ENCODE results near the gene PAXX. TPM values are rescaled to one million over a fixed set of nuclear protein-coding genes. Genes with fewer than 3 reads are reported as not detected.
"Not testable (repeated sequence)": the region's sequence is repeated elsewhere in the genome, so short reads cannot be mapped to it uniquely, and the experiment has no call there.

PAXX gene
- total RNA-seq, 1 donor from 2014 or later = 79.4 TPM

DNA sequence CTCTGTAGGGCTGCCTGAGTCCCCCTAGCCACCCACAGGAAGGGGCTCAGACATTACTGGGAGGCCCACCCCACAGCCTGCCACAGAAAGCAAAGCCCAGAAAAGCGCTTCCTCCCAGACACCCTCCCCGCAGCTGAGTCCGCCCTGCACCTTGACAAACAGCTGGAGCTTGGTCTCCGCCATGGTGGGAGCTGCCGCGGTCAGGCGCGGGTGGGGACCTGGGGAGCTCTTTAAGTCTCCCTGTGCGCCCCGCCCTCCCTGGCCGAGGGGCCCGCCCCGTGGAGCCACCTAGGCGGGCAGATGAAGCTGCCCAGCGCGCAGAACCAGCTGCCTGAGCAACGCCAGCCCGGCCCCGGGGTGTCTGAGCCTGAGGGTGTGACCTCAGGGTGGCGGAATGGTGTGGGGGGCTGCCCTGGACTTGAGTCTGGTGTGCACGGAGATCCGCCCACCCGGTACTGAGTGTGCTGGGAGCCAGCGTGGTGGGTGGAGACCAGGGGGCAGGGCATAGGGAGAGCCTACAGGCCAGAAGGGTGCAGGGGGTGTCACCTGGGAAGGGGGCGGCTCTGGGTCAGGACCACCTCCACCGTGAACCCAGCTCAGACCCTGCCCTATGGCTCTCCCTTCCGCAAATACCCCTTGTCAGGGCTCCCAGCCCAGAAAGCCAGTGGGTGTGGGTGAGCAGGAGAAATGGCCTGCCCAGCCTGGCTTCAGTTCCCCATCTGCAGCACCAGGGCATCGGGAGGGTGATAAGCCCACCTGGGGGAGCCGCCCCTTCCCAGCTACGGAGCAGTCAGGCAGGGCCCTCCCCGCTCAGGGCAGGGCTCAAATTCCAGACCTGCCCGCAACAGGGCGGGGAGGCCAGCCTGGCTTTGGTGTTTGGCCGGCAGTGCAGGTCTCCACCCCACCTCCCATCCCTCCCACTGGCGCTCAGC, 4.4 kb downstream of the PAXX start, which contains the start of gene CLIC3:
TSS of gene CLIC3 (minus strand) at position 208 of the 932 bp plus-strand sequence. CDS start at position 183, 25 bp downstream.
- Mint-ChIP-seq H3K36me3 (ENCODE audit: low read depth) (no peaks in the 10 kb centered on the region), H3K27ac (peak within 1 kb of the TSS; percentile 52), H3K4me3 (peak within 1 kb of the TSS; percentile 30), H3K4me1 (ENCODE audit: low read depth) (peaks cover 34% of the 10 kb centered on the region), H3K27me3 (ENCODE audit: insufficient read depth) (peaks cover 10% of the 10 kb centered on the region), H3K9me3 (no peaks in the 10 kb centered on the region)
- peak; percentile 20 for DNase-seq (ENCODE audit: low spot score)
- intact Hi-C loops (cut with micrococcal nuclease) = no loop called here

DNA sequence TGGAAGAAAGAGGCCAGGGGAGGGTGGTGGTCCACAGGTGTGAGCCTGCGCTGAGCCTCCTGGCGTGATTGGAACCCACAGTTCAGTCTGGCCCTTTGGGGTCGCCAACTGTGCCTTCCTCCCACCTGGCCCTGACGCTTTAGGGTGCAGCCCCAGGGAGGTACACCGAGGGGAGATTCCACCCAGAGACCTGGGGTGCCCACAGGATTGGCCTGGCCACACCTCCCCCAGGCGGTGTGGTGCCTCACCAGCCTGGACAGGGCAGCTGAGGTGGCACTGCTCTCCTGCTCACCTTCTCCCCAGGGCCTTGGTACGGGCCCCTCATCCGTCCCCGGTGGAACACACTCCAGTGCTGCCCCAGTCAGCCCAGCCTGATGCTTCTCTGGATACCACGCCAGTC, 5.1 kb downstream of the PAXX start:
- Mint-ChIP-seq H3K27me3 (ENCODE audit: insufficient read depth) (peaks cover 10% of the 10 kb centered on the region), H3K36me3 (ENCODE audit: low read depth) (no peaks in the 10 kb centered on the region), H3K27ac (peak overlapping the region; percentile 85), H3K9me3 (no peaks in the 10 kb centered on the region), H3K4me3 (peak overlapping the region; percentile 55), H3K4me1 (ENCODE audit: low read depth) (peaks cover 34% of the 10 kb centered on the region)
- DNase-seq (ENCODE audit: low spot score) = no peak
- intact Hi-C loops (cut with micrococcal nuclease) = no loop called here

DNA sequence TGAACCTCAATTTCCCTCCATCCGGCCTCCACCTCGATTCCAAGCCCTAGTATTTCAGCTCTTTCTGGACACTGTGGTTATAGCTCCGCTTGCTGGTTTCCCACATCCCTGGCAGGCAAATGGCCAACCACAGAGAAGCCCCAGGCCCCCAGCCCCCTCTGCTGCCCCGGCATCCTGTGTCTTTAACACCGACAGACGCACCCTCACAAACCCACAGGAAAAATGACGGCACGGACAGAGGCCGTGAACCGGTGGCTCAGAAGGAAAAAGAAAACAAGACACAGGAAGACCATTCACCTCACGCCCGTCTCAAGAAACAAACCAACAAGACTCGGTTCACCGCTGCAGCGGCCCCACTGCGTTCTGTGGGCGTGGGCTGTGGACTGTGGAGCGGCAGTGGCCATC, 5.6 kb downstream of the PAXX start:
- no peaks in the 10 kb centered on the region for H3K9me3 Mint-ChIP-seq
- intact Hi-C loops (cut with micrococcal nuclease) = no loop called here
- peaks cover 10% of the 10 kb centered on the region for H3K27me3 Mint-ChIP-seq (ENCODE audit: insufficient read depth)
- H3K4me3 Mint-ChIP-seq = peak overlapping the region; percentile 55
- DNase-seq (ENCODE audit: low spot score) = peak; percentile 28
- H3K4me1 Mint-ChIP-seq (ENCODE audit: low read depth) = peaks cover 34% of the 10 kb centered on the region
- H3K36me3 Mint-ChIP-seq (ENCODE audit: low read depth) = no peaks in the 10 kb centered on the region
- H3K27ac Mint-ChIP-seq = peak overlapping the region; percentile 85

DNA sequence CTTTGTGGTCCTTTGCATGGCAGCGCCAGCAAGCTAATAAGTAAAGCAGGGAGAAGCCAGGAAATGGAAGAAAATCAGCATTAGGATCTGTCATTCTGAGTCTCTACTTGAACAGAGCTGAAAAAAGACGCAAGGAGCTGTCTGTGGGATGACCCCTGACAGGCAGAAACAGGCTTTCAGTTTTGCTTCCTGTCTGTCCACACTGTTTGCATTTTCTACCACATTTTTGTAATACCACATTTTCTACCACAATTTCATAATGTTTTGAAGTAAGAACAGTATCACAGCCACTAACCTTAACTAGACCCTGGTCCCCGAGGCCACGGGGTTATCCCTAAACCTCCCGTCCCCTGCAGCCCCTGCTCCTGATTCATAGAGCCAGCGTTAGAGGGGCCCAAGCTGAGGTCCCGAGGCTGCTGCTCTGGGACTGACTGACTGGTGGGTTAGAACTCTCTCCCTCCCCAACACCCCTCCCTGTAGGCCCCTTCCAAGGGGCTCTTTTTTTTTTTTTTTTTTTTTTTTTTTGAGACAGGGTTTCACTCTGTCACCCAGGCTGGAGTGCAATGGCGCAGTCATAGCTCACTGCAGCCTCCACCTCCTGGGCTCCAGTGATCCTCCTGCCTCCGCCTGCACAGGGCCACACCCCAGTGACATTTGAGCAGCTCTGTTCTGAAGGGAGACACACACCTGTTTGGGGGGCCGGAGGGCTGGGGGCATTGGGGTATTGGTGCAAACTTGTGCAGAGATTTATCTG, 8.1 kb downstream of the PAXX start:
- peaks cover 26% of the 10 kb centered on the region for H3K4me1 Mint-ChIP-seq (ENCODE audit: low read depth)
- peak overlapping the region; percentile 72 for H3K27ac Mint-ChIP-seq
- peak; percentile 22 for DNase-seq (ENCODE audit: low spot score)
- peaks cover 13% of the 10 kb centered on the region for H3K27me3 Mint-ChIP-seq (ENCODE audit: insufficient read depth)
- H3K9me3 Mint-ChIP-seq = no peaks in the 10 kb centered on the region
- intact Hi-C loops (cut with micrococcal nuclease) = loop anchor here (1.0 to 2.0 kb wide), 3 partner anchors 34 to 210 kb away; partner anchors contain the start of gene TMEM141
- no peaks in the 10 kb centered on the region for H3K36me3 Mint-ChIP-seq (ENCODE audit: low read depth)
- H3K4me3 Mint-ChIP-seq = peak overlapping the region; percentile 32

DNA sequence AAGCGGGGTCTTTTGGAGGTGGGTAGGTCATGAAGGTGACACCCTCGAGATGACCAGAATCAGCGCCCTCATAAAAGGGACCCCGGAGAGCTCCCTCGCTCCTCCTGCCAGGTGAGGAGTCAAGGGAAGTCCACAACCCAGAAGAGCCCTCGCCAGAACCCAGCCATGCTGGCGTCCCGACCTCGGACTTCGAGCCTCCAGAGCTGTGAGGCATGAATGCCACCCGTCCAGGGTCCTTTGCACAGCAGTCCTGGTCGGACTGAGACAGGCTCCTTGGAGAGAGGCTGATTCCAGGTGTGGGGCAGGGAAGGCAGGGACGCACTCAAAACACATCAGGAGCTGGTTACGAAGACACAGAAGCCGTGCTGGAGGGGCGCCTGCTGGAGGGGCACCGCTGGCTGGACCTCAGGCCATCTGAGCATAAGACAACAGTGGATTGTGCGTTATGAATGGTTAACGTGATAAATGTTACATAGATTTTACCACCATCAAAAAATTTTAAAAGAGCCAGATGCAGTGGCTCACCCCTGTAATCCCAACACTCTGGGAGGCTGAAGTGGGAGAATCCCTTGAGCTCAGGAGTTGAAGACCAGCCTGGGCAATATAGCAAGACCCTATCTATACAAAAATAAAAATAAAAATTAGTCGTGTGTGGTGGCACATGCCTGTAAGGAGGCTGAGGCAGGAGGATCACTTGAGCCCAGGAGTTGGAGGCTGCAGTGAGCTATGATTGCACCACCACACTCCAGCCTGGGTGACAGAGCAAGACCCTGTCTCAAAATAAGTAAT, 9.8 kb downstream of the PAXX start:
- Mint-ChIP-seq H3K27ac (no peak overlapping the region), H3K9me3 (no peaks in the 10 kb centered on the region), H3K4me1 (ENCODE audit: low read depth) (peaks cover 22% of the 10 kb centered on the region), H3K36me3 (ENCODE audit: low read depth) (no peaks in the 10 kb centered on the region), H3K27me3 (ENCODE audit: insufficient read depth) (peaks cover 13% of the 10 kb centered on the region), H3K4me3 (no peak overlapping the region)
- no peak for DNase-seq (ENCODE audit: low spot score)
- intact Hi-C loops (cut with micrococcal nuclease) = loop anchor here (2.0 kb wide), 2 partner anchors 33 to 211 kb away; partner anchors contain the start of gene TMEM141

DNA sequence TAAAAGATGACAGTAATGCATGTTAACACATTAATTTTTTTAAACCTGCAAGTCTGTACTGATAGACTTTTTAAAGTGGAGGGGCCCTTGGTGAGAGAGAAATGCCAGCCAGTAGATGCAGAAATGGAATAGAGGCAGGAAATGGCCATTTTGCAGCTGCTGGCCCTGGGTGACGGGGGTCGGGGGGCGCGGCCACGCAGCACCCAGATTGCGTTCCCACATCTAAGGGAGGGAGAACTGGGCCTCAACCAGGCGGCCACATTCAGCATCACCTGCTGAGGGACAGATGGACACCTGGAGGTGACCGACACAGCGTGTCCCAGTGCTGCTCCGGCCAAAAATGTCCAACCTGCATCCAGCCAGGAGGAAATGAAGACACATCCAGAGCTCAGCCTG, 10.4 kb downstream of the PAXX start:
- no peak for DNase-seq (ENCODE audit: low spot score)
- Mint-ChIP-seq H3K4me1 (ENCODE audit: low read depth) (peaks cover 19% of the 10 kb centered on the region), H3K4me3 (no peak overlapping the region), H3K36me3 (ENCODE audit: low read depth) (no peaks in the 10 kb centered on the region), H3K9me3 (no peaks in the 10 kb centered on the region), H3K27ac (no peak overlapping the region), H3K27me3 (ENCODE audit: insufficient read depth) (peaks cover 11% of the 10 kb centered on the region)
- intact Hi-C loops (cut with micrococcal nuclease) = no loop called here

DNA sequence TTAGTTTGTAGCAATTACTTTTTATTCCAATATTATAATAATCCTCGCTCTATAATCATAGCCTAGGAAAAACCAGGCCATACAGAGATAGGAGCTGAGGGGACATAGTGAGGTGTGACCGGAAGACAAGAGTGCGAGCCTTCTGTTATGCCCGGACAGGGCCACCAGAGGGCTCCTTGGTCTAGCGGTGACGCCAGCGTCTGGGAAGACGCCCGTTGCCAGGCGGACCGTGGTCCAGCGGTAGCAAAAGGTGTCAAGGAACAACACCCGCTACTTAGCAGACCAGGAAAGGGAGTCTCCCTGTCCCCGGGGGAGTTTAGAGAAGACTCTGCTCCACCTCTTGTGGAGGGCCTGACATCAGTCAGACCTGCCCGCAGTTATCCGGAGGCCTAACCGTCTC, 12.1 kb downstream of the PAXX start:
- not testable (repeated sequence) for DNase-seq (ENCODE audit: low spot score); H3K27ac Mint-ChIP-seq; H3K27me3 Mint-ChIP-seq (ENCODE audit: insufficient read depth); H3K36me3 Mint-ChIP-seq (ENCODE audit: low read depth); H3K9me3 Mint-ChIP-seq; H3K4me3 Mint-ChIP-seq
- intact Hi-C loops (cut with micrococcal nuclease) = loop anchor here (1.0 kb wide), 1 partner anchor 31 kb away; no protein-coding TSS in a partner anchor
- peaks cover 11% of the 10 kb centered on the region for H3K4me1 Mint-ChIP-seq (ENCODE audit: low read depth)

DNA sequence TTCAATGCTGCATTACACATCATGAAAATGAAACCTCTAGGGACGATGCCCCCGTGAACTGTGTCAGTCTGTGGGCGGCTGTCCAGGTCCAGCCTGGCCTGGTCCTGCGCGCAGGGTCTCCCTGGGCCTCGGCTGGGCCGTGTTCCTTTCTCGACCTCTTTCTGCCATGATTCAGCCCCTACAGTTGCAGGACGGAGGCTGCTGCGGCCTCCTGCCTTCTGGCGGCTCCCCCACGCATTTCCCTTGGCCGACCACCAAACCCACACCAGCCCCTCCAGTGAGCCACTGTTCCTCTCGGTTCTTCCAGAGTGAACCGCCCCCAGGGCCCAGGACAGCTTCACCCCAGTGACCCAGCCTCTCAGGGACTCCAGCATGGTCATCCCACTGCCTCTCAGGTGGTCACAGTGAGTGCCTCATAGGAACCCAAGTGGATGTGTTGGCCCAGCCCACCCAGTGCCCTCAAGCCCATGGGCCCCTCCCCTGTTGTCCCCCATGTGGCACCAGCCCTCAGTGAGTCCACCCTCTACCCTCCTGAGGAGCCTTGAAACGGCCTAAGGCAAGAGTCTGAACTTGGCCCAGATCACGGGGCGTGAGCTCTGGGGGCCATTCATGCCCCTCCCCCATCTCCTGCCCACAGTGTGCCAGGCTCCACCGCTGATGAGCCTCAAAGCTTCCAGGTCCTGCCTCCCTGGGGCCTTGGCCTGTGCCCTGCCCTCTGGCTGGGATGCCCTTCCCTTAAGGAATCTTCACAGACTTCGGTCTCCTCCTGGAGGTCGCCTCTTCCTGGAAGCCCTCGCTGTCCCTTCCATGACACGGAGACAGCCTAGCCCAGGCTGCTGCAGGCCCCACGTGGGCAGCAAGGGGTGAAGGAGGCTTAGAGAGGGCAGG, 14.1 kb downstream of the PAXX start:
- H3K4me3 Mint-ChIP-seq = no peak overlapping the region
- H3K27me3 Mint-ChIP-seq (ENCODE audit: insufficient read depth) = peaks cover 2% of the 10 kb centered on the region
- DNase-seq (ENCODE audit: low spot score) = no peak
- H3K27ac Mint-ChIP-seq = no peak overlapping the region
- H3K4me1 Mint-ChIP-seq (ENCODE audit: low read depth) = no peaks in the 10 kb centered on the region
- H3K9me3 Mint-ChIP-seq = no peaks in the 10 kb centered on the region
- intact Hi-C loops (cut with micrococcal nuclease) = no loop called here
- H3K36me3 Mint-ChIP-seq (ENCODE audit: low read depth) = no peaks in the 10 kb centered on the region

DNA sequence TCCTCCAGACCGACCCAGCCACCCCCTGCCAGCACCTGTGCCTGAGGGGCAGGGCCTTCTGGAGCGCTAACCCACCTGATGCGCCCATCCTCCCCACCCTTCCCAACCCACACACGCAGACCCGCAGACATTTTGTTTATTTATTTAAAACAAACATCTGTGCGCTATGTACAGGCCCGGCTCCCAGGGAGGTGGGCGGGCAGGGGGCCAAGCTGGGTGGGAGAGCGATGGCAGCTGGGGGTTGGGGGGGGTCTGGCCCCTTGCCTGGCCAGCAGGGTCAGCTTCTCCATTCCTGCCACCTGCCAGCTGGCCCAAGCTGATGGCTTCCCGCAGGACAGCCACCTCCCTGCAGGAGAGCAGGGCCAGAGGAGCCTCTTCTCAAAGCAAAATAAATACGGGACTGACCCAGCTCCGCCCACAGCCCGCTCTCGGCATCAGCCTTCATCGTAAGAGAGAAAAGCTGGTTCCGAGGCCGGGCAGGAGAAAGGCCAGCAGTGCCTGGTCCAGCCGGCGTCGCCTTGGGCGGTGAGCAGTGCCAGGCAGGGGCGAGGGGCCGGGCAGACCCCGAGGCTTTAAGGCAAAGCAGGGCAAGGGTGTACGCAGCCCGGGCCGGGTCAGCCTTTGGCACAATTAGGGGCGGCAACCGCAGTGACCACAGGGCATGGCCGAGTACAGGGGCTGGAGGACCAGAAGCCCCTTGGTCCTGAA, 15.0 kb downstream of the PAXX start:
- intact Hi-C loops (cut with micrococcal nuclease) = no loop called here
- Mint-ChIP-seq H3K27me3 (ENCODE audit: insufficient read depth) (peaks cover 2% of the 10 kb centered on the region), H3K36me3 (ENCODE audit: low read depth) (no peaks in the 10 kb centered on the region), H3K9me3 (no peaks in the 10 kb centered on the region), H3K4me3 (no peak overlapping the region), H3K27ac (no peak overlapping the region), H3K4me1 (ENCODE audit: low read depth) (no peaks in the 10 kb centered on the region)
- no peak for DNase-seq (ENCODE audit: low spot score)

DNA sequence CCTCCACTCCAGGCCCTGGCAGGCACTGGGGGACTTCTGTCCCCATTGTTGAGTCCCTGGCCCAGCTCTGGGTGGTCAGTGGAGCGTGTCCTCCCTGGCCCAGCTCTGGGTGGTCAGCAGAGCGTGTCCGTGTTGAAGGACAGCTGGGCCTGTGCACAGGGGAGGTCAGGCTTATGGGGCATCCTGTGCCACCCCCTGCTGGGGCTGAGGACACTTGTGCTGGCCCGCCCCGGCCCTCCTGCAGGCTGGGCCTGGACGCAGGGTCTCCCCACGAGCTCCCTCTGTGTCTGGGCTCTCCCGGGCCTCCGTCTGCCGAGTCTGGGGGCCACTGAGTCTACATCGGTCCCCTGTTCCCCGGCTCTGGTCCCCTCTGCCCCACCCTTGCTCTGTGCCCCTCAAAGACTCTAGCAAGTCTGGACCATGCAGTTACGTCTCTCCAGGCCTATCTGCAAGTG, 15.6 kb downstream of the PAXX start:
- Mint-ChIP-seq H3K4me1 (ENCODE audit: low read depth) (no peaks in the 10 kb centered on the region), H3K27me3 (ENCODE audit: insufficient read depth) (peaks cover 2% of the 10 kb centered on the region), H3K9me3 (no peaks in the 10 kb centered on the region), H3K27ac (no peak overlapping the region), H3K36me3 (ENCODE audit: low read depth) (no peaks in the 10 kb centered on the region), H3K4me3 (no peak overlapping the region)
- no peak for DNase-seq (ENCODE audit: low spot score)
- intact Hi-C loops (cut with micrococcal nuclease) = no loop called here

DNA sequence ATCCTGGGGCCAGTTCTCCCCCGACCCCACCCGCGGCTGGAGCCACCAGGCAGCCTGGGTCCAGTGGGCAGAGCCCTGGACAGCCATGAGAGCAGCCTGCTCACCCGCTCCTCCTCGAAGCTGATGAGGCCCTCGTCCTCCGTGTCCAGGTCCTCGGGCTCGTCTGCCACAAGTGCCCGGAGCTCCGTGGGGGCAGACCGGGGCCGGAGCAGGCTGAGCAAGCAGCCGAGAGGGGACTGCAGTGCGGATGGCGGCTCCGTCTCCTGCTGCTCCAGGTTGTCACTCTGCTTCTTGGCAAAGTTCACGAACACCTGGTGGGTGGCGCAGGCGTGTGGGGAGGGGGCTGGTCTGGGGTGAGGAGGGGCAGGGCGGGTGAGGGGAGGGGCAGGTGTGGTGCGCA, 16.1 kb downstream of the PAXX start:
- Mint-ChIP-seq H3K4me3 (no peak overlapping the region), H3K27ac (no peak overlapping the region), H3K27me3 (ENCODE audit: insufficient read depth) (peaks cover 2% of the 10 kb centered on the region), H3K4me1 (ENCODE audit: low read depth) (no peaks in the 10 kb centered on the region), H3K9me3 (no peaks in the 10 kb centered on the region), H3K36me3 (ENCODE audit: low read depth) (no peaks in the 10 kb centered on the region)
- DNase-seq (ENCODE audit: low spot score) = no peak
- intact Hi-C loops (cut with micrococcal nuclease) = no loop called here
